ENCODE measurements around the gene GPBP1L1. TPM values are rescaled to one million over a fixed set of nuclear protein-coding genes. Genes with fewer than 3 reads are reported as not detected.
"Not testable (repeated sequence)": the region's sequence is repeated elsewhere in the genome, so short reads cannot be mapped to it uniquely, and the experiment has no call there.

The GPBP1L1 gene
- total and polyA plus RNA-seq, 2 of the 13 experiments (the other 11 are each of a cell fraction or from before 2014, with no cell fraction given) = 45.9 to 86.1 TPM

- TF ChIP-seq, protein P1, sequence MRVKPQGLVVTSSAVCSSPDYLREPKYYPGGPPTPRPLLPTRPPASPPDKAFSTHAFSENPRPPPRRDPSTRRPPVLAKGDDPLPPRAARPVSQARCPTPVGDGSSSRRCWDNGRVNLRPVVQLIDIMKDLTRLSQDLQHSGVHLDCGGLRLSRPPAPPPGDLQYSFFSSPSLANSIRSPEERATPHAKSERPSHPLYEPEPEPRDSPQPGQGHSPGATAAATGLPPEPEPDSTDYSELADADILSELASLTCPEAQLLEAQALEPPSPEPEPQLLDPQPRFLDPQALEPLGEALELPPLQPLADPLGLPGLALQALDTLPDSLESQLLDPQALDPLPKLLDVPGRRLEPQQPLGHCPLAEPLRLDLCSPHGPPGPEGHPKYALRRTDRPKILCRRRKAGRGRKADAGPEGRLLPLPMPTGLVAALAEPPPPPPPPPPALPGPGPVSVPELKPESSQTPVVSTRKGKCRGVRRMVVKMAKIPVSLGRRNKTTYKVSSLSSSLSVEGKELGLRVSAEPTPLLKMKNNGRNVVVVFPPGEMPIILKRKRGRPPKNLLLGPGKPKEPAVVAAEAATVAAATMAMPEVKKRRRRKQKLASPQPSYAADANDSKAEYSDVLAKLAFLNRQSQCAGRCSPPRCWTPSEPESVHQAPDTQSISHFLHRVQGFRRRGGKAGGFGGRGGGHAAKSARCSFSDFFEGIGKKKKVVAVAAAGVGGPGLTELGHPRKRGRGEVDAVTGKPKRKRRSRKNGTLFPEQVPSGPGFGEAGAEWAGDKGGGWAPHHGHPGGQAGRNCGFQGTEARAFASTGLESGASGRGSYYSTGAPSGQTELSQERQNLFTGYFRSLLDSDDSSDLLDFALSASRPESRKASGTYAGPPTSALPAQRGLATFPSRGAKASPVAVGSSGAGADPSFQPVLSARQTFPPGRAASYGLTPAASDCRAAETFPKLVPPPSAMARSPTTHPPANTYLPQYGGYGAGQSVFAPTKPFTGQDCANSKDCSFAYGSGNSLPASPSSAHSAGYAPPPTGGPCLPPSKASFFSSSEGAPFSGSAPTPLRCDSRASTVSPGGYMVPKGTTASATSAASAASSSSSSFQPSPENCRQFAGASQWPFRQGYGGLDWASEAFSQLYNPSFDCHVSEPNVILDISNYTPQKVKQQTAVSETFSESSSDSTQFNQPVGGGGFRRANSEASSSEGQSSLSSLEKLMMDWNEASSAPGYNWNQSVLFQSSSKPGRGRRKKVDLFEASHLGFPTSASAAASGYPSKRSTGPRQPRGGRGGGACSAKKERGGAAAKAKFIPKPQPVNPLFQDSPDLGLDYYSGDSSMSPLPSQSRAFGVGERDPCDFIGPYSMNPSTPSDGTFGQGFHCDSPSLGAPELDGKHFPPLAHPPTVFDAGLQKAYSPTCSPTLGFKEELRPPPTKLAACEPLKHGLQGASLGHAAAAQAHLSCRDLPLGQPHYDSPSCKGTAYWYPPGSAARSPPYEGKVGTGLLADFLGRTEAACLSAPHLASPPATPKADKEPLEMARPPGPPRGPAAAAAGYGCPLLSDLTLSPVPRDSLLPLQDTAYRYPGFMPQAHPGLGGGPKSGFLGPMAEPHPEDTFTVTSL (CRISPR knock-in tag; IDR thresholded peaks at IDR 0.05; ENCODE audit: borderline replicate concordance) = no peak
Measured at GRCh38 chr1:45718289-45718688, 32.0 kb upstream of the GPBP1L1 start (continued).

- ATAC-seq, FAIRE-seq: not testable (repeated sequence)
Measured at GRCh38 chr1:45717386-45717785, 31.1 kb upstream of the GPBP1L1 start.

More at GRCh38 chr1:45717386-45717785, 31.1 kb upstream of the GPBP1L1 start:
- H3K4me1 ChIP-seq (ENCODE audit: insufficient read depth, low read length); H3K4me3 ChIP-seq (replicated peaks in 1 of 3; ENCODE audit: insufficient read depth in 1 of 3, low read depth in 2 of 3, low read length in 3 of 3); H3K36me3 ChIP-seq (replicated peaks in 1 of 2; ENCODE audit: control insufficient read depth in 1 of 2, insufficient read depth in 2 of 2, low read length in 2 of 2); H3K4me2 ChIP-seq (ENCODE audit: low read depth, low read length); in situ Hi-C loops (cut with HindIII; ENCODE audit: extremely low pct_ligation_motif_present, low pct_unique_long_range_greater_than_20kb); BruUV-seq (replicated peaks); H3K9me3 ChIP-seq (ENCODE audit: low read length); POLR2A ChIA-PET; H3K27ac ChIP-seq (ENCODE audit: extremely low read length, insufficient read depth, low read length); H3K9ac ChIP-seq (ENCODE audit: insufficient read depth, low read depth, low read length); intact Hi-C loops (cut with micrococcal nuclease; ENCODE audit: unreplicated experiment); H3K27me3 ChIP-seq (ENCODE audit: control insufficient read depth in 1 of 2, insufficient read depth in 2 of 2, low read length in 2 of 2); H4K20me1 ChIP-seq (ENCODE audit: insufficient read depth, low read length); CTCF ChIA-PET (ENCODE audit: low intra/inter-chr PET ratio, low total read pairs); H2AFZ ChIP-seq (ENCODE audit: low read length); DNase-seq (ENCODE audit: low spot score); H3K79me2 ChIP-seq (ENCODE audit: insufficient read depth, low read length): not testable (repeated sequence)
- 86% methylated on average over 8 of the region's 8 CpGs for WGBS (ENCODE audit: low lambda C conversion rate)
